HepG2 (cell line): ENCODE results near the gene VGLL4. TPM values are rescaled to one million over a fixed set of nuclear protein-coding genes. Genes with fewer than 3 reads are reported as not detected.

ENCODE experiments used
- CAMTA2 ChIP-seq: sonication (generic); formaldehyde crosslinking; IDR thresholded peaks from 2 replicates; pipeline ENCODE4 v1.4.0; 2020; ENCODE audit warnings: mild to moderate bottlenecking, missing genetic modification reagents, borderline replicate concordance
- CBX1 ChIP-seq: IDR thresholded peaks from one replicate; pipeline ENCODE4 v1.6.1; 2016; ENCODE audit warnings: antibody characterized with exemption, low read depth
- GMEB2 ChIP-seq: IDR thresholded peaks from 2 replicates; pipeline ENCODE4 v1.6.1; 2016; ENCODE audit warnings: missing biosample characterization, missing genetic modification reagents, low read depth
- ISL2 ChIP-seq: sonication (generic); formaldehyde crosslinking; IDR thresholded peaks from 2 replicates; pipeline ENCODE4 v1.5.0; 2020; ENCODE audit warnings: missing genetic modification reagents
- KLF11 ChIP-seq: IDR thresholded peaks from 2 replicates; pipeline ENCODE4 v1.6.1; 2016; ENCODE audit warnings: missing compliant biosample characterization
- MIER2 ChIP-seq: IDR thresholded peaks from 2 replicates; pipeline ENCODE4 v1.6.1; 2016; ENCODE audit warnings: missing biosample characterization, missing genetic modification reagents
- NCOA5 ChIP-seq: sonication (generic); formaldehyde crosslinking; IDR thresholded peaks from 2 replicates; pipeline ENCODE4 v1.4.0; 2020; ENCODE audit warnings: missing genetic modification reagents
- NONO ChIP-seq, 2 experiments: fragments of 450-650 bp in 1 of 2; sonication (generic) in 1 of 2; formaldehyde crosslinking in 1 of 2; IDR thresholded peaks in 1 of 2; conservative IDR thresholded peaks in 1 of 2; 2 replicates each; pipeline versions ENCODE4 v1.6.1 to v1.8.0; 2017 to 2022; ENCODE audit warnings: mild to moderate bottlenecking in 1 of 2, missing genetic modification reagents in 1 of 2, moderate library complexity in 1 of 2
- PCBP1 ChIP-seq: fragments of 200-400 bp; formaldehyde crosslinking; IDR thresholded peaks from 2 replicates; pipeline ENCODE4 v1.6.1; 2017; ENCODE audit warnings: mild to moderate bottlenecking, low read depth, low read length, borderline replicate concordance
- PHF20 ChIP-seq: sonication (generic); formaldehyde crosslinking; IDR thresholded peaks from 2 replicates; pipeline ENCODE4 v1.5.0; 2020; ENCODE audit warnings: mild to moderate bottlenecking, missing genetic modification reagents
- POLR2A ChIP-seq, 2 experiments: IDR thresholded peaks; 2 replicates each; pipeline ENCODE4 v1.6.1; 2011; ENCODE audit warnings: low read depth in 2 of 2, low read length in 2 of 2, mild to moderate bottlenecking in 1 of 2, moderate library complexity in 1 of 2; ENCODE audit not compliant: insufficient read depth in 1 of 2
- PREB ChIP-seq: sonication (generic); formaldehyde crosslinking; IDR thresholded peaks from 2 replicates; pipeline ENCODE4 v1.4.0; 2020; ENCODE audit warnings: missing genetic modification reagents
- RARA ChIP-seq: IDR thresholded peaks from 2 replicates; pipeline ENCODE4 v1.6.1; 2016; ENCODE audit warnings: missing genetic modification reagents, missing compliant biosample characterization
- SAP130 ChIP-seq: IDR thresholded peaks from 2 replicates; pipeline ENCODE4 v1.6.1; 2016; ENCODE audit warnings: low read depth
- TAF1 ChIP-seq: sonication (generic); formaldehyde crosslinking; IDR thresholded peaks from 2 replicates; pipeline ENCODE4 v1.4.0; 2020; ENCODE audit warnings: missing genetic modification reagents
- ZBTB39 ChIP-seq: sonication (generic); formaldehyde crosslinking; IDR thresholded peaks from 2 replicates; pipeline ENCODE4 v1.5.0; 2020; ENCODE audit warnings: missing genetic modification reagents
- ZFP36 ChIP-seq: fragments of 150-350 bp; IDR thresholded peaks from 2 replicates; pipeline ENCODE4 v1.6.1; 2018; ENCODE audit warnings: borderline replicate concordance, low read length, low read depth; ENCODE audit not compliant: partially characterized antibody
- ZNF17 ChIP-seq: sonication (generic); formaldehyde crosslinking; IDR thresholded peaks from 2 replicates; pipeline ENCODE4 v1.5.0; 2020; ENCODE audit warnings: mild to moderate bottlenecking, missing genetic modification reagents
- ZNF337 ChIP-seq: sonication (generic); formaldehyde crosslinking; IDR thresholded peaks from 2 replicates; pipeline ENCODE4 v1.5.1; 2020; ENCODE audit warnings: missing genetic modification reagents, low read depth, mild to moderate bottlenecking, borderline replicate concordance
- ZNF468 ChIP-seq: sonication (generic); formaldehyde crosslinking; IDR thresholded peaks from 2 replicates; pipeline ENCODE4 v1.8.0; 2022; ENCODE audit warnings: mild to moderate bottlenecking, moderate library complexity, missing genetic modification reagents
- ZNF619 ChIP-seq: sonication (generic); formaldehyde crosslinking; IDR thresholded peaks from 2 replicates; pipeline ENCODE4 v1.4.0; 2020; ENCODE audit warnings: mild to moderate bottlenecking, missing genetic modification reagents
- ZNF746 ChIP-seq: sonication (generic); formaldehyde crosslinking; IDR thresholded peaks from 2 replicates; pipeline ENCODE4 v1.8.0; 2022; ENCODE audit warnings: mild to moderate bottlenecking, missing genetic modification reagents
- ZNF777 ChIP-seq: sonication (generic); formaldehyde crosslinking; IDR thresholded peaks from 2 replicates; pipeline ENCODE4 v1.4.0; 2020; ENCODE audit warnings: missing genetic modification reagents
- ZNF816 ChIP-seq: sonication (generic); formaldehyde crosslinking; IDR thresholded peaks from 2 replicates; pipeline ENCODE4 v1.8.0; 2022; ENCODE audit warnings: missing genetic modification reagents, mild to moderate bottlenecking, borderline replicate concordance
- polyA plus RNA-seq, 8 experiments: library from polyadenylated mRNA; depleted of rRNA in 3 of 8; stranded (reverse) in 7 of 8; unstranded in 1 of 8; fragments of >200 nt; fragmentation: Illumina TruSeq in 4 of 8; extraction: Trizol in 4 of 8; gene quantifications; 2 replicates each; pipeline versions ENCODE4 v1.2.1 to v1.2.3, GENCODE V29; 2011 to 2016; ENCODE audit warnings: low read depth in 4 of 8, missing spikeins in 1 of 8, mixed read lengths in 1 of 8; ENCODE audit not compliant: insufficient read depth in 1 of 8
- total RNA-seq, 5 experiments: library from RNA; depleted of rRNA; stranded (reverse); fragments of >200 nt; fragmentation: Illumina TruSeq; extraction: Trizol; gene quantifications; 2 replicates each; pipeline ENCODE4 v1.2.3, GENCODE V29; 2016; ENCODE audit warnings: low read depth in 1 of 5
- TF ChIP-seq, protein P1 (sequence below): sonication (generic); formaldehyde crosslinking; IDR thresholded peaks from 2 replicates; pipeline ENCODE4 v1.5.0; 2020; ENCODE audit warnings: mild to moderate bottlenecking, missing genetic modification reagents, borderline replicate concordance

Gene VGLL4
- total and polyA plus RNA-seq, 2 of the 13 experiments (the other 11 are each of a cell fraction or from before 2014, with no cell fraction given), result 23.2 to 39.0 TPM

GRCh38 chr3:11641683-11642430, 1.9 kb downstream of the VGLL4 start (continued):
- TF ChIP-seq, protein P1, sequence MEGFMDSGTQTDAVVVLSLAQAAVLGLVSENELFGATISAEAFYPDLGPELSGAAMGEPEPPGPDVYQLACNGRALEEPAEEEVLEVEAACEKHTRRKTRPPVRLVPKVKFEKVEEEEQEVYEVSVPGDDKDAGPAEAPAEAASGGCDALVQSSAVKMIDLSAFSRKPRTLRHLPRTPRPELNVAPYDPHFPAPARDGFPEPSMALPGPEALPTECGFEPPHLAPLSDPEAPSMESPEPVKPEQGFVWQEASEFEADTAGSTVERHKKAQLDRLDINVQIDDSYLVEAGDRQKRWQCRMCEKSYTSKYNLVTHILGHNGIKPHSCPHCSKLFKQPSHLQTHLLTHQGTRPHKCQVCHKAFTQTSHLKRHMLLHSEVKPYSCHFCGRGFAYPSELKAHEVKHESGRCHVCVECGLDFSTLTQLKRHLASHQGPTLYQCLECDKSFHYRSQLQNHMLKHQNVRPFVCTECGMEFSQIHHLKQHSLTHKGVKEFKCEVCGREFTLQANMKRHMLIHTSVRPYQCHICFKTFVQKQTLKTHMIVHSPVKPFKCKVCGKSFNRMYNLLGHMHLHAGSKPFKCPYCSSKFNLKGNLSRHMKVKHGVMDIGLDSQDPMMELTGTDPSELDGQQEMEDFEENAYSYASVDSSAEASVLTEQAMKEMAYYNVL (CRISPR knock-in tag), result no peak
- TF ChIP-seq CAMTA2, result no peak
- TF ChIP-seq NONO (IDR thresholded peaks at IDR 0.05), result no peak
- TF ChIP-seq NONO (CRISPR knock-in tag; conservative IDR thresholded peaks at IDR 0.05), result no peak
- no peak for TF ChIP-seq ZNF619 (CRISPR knock-in tag)
- TF ChIP-seq KLF11 (CRISPR knock-in tag), result no peak
- 0 out of 2 replicates have a peak, but pooled peaks have one; percentile 8 for TF ChIP-seq RARA (CRISPR knock-in tag)
- no peak for TF ChIP-seq PHF20 (CRISPR knock-in tag)
- TF ChIP-seq ZNF468 (CRISPR knock-in tag), result no peak
- TF ChIP-seq NCOA5, result no peak
- TF ChIP-seq POLR2A (IDR thresholded peaks at IDR 0.05; ENCODE audit: insufficient read depth in 1 of 2, low read depth in 2 of 2, low read length in 2 of 2), result 0 out of 4 replicates have a peak, but pooled peaks of 1 of the 2 experiments have one; percentile 18
- no peak for TF ChIP-seq ZNF17
- TF ChIP-seq SAP130 (CRISPR knock-in tag), result peak; percentile 46; the same call in 1 of the 2 replicates
- no peak for TF ChIP-seq ZFP36
- TF ChIP-seq ZNF337 (CRISPR knock-in tag), result no peak
- TF ChIP-seq ZNF777, result no peak
- TF ChIP-seq CBX1, result no peak
- no peak for TF ChIP-seq PREB (CRISPR knock-in tag)
- TF ChIP-seq ZNF816, result no peak
- TF ChIP-seq ZNF746, result no peak
- TF ChIP-seq ISL2, result 0 out of 2 replicates have a peak, but pooled peaks have one; percentile 3
- no peak for TF ChIP-seq GMEB2
- TF ChIP-seq PCBP1, result no peak
- TF ChIP-seq MIER2, result no peak
- no peak for TF ChIP-seq ZBTB39
- TF ChIP-seq TAF1 (CRISPR knock-in tag), result 0 out of 2 replicates have a peak, but pooled peaks have one; percentile 16
